ENCODE measurements around the gene IL11RA.

IL11RA gene

DNA sequence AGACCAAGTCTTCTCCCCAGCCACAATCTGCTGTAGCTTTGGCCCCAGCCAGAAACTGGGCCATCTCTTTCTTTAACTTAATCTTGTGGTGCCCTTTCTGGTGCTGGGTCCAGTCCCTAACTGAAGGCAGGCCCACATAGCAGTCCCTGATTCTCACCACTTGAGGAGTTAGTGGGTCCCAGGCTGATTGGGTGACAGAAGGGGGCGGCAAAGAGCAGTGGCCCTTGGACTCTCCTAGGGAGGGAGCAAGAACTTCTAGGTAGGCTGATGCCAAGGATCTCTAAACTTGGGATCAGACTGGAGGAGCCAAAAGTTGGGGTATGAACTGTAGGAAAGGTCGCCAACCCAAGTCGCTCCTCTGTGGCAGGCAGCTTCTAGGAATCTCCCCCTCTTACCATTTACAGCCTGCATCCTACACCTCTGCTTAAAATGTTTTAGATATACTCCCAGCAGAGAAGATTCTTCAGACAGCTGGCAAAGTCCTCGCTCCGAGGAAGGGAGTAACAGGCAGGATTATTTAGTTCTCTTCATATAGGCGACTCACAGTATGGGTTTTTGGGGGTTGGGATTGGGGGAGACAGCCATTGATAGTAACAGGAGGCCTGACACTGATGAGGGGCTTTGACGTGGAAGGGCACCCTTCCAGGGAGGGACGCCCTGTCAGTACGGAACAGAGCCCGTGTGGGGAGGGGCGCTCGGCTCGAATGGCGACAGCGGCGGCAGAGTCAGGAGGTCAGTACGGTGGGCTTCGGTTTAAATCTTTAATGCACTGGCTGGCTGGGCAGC lies 12.5 kb downstream of the IL11RA start:
- H3K27ac ChIP-seq (ENCODE audit: poor library complexity, severe bottlenecking), result peak overlapping the region; percentile 78
- peaks cover 10% of the 10 kb centered on the region for H3K4me1 ChIP-seq (ENCODE audit: insufficient read depth, poor library complexity, severe bottlenecking)
- ATAC-seq (ENCODE audit: low read depth) (no peak; the same call in 2 of the 3 replicates), DNase-seq (ENCODE audit: low spot score) (no peak)
- H3K27me3 ChIP-seq (ENCODE audit: insufficient read depth, poor library complexity, severe bottlenecking), result no peaks in the 10 kb centered on the region
- TF ChIP-seq CTCF (IDR thresholded peaks at IDR 0.05; ENCODE audit: poor library complexity, severe bottlenecking), result peak; percentile 45
- no peaks in the 10 kb centered on the region for H3K9me3 ChIP-seq (ENCODE audit: severe bottlenecking)
- H3K4me3 ChIP-seq (ENCODE audit: severe bottlenecking), result peak overlapping the region; percentile 73
- no peaks in the 10 kb centered on the region for H3K36me3 ChIP-seq (ENCODE audit: low read depth)

- peak overlapping the region; percentile 73 for H3K4me3 ChIP-seq (ENCODE audit: severe bottlenecking)
- no peaks in the 10 kb centered on the region for H3K9me3 ChIP-seq (ENCODE audit: severe bottlenecking)
- H3K27me3 ChIP-seq (ENCODE audit: insufficient read depth, poor library complexity, severe bottlenecking), result no peaks in the 10 kb centered on the region
- DNase-seq (ENCODE audit: low spot score) (peak; percentile 67), ATAC-seq (ENCODE audit: low read depth) (no peak; the same call in 2 of the 3 replicates)
- H3K36me3 ChIP-seq (ENCODE audit: low read depth), result no peaks in the 10 kb centered on the region
- H3K4me1 ChIP-seq (ENCODE audit: insufficient read depth, poor library complexity, severe bottlenecking), result peaks cover 10% of the 10 kb centered on the region
- no peak for TF ChIP-seq CTCF (IDR thresholded peaks at IDR 0.05; ENCODE audit: poor library complexity, severe bottlenecking)
- peak overlapping the region; percentile 78 for H3K27ac ChIP-seq (ENCODE audit: poor library complexity, severe bottlenecking)
These were observed 13.0 kb downstream of the IL11RA start for GRCh38 chr9:34665067-34665380.

GRCh38 chr9:34665381-34666250 lies 13.6 kb downstream of the IL11RA start:
- ATAC-seq (ENCODE audit: low read depth), result peak; percentile 78

GRCh38 chr9:34669809-34670562 lies 18.0 kb downstream of the IL11RA start:
- Histone ChIP-seq H3K9me3 (ENCODE audit: severe bottlenecking) (no peaks in the 10 kb centered on the region), H3K27me3 (ENCODE audit: insufficient read depth, poor library complexity, severe bottlenecking) (no peaks in the 10 kb centered on the region), H3K27ac (ENCODE audit: poor library complexity, severe bottlenecking) (no peak overlapping the region), H3K36me3 (ENCODE audit: low read depth) (no peaks in the 10 kb centered on the region), H3K4me3 (ENCODE audit: severe bottlenecking) (no peak overlapping the region), H3K4me1 (ENCODE audit: insufficient read depth, poor library complexity, severe bottlenecking) (no peaks in the 10 kb centered on the region)
- no peak for TF ChIP-seq CTCF (IDR thresholded peaks at IDR 0.05; ENCODE audit: poor library complexity, severe bottlenecking)
- ATAC-seq (ENCODE audit: low read depth), result no peak
- DNase-seq (ENCODE audit: low spot score), result no peak

More at GRCh38 chr9:34665381-34666250, 13.6 kb downstream of the IL11RA start:
- no peaks in the 10 kb centered on the region for H3K9me3 ChIP-seq (ENCODE audit: severe bottlenecking)
- DNase-seq (ENCODE audit: low spot score), result peak; percentile 95
- no peak for TF ChIP-seq CTCF (IDR thresholded peaks at IDR 0.05; ENCODE audit: poor library complexity, severe bottlenecking)
- peak overlapping the region; percentile 78 for H3K27ac ChIP-seq (ENCODE audit: poor library complexity, severe bottlenecking)
- no peaks in the 10 kb centered on the region for H3K36me3 ChIP-seq (ENCODE audit: low read depth)
- peak overlapping the region; percentile 73 for H3K4me3 ChIP-seq (ENCODE audit: severe bottlenecking)
- H3K4me1 ChIP-seq (ENCODE audit: insufficient read depth, poor library complexity, severe bottlenecking), result peaks cover 10% of the 10 kb centered on the region
- H3K27me3 ChIP-seq (ENCODE audit: insufficient read depth, poor library complexity, severe bottlenecking), result no peaks in the 10 kb centered on the region

Measured in RWPE2 (cell line).